Femur (tissue), 1 donor: ENCODE measurements around the gene CELSR2.

Experiments
- DNase-seq: peaks from one replicate; pipeline ENCODE4 v3.0.0-alpha.2; 2017

CELSR2 gene

GRCh38 chr1:109307274-109308021 is 58.1 kb downstream of the CELSR2 start:
- DNase-seq = no peak

DNA sequence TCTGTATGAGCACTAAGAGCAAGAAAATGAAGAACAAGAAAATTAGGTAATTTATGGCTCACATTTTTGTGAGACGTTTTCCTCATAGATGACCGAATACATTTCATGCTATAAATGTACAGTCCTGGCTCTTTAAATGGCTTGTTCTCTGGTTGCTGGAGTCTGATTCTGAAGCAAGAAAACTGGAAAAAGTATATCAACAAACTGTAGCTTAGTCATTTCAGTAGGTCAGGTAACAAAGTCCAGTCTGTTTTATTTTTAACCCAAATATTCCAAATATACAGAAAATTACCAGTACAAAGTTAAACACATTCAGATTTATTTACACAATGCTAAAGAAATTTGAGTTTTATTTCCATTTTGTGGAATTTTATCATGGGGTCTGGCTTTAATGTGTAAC is 60.0 kb downstream of the CELSR2 start:
- DNase-seq = no peak

DNA sequence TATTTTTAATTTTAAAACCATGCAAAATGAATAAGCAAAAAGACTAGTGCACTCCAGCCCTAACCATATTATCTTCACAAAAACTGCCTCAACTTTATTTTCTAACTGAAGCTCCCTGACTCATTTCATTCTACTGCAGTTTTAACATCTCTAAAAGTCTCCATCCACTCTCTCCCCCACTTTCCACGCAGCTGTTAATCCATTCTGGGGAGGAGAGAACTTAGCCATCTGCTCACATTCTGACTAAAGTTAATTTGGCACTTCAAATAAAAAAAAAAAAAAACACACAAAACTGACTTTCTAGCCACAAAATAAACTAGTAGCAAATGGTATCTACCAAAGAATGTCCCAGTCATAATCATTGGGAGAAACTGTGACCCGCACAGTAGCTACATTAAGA is 62.9 kb downstream of the CELSR2 start:
- DNase-seq = no peak

DNA sequence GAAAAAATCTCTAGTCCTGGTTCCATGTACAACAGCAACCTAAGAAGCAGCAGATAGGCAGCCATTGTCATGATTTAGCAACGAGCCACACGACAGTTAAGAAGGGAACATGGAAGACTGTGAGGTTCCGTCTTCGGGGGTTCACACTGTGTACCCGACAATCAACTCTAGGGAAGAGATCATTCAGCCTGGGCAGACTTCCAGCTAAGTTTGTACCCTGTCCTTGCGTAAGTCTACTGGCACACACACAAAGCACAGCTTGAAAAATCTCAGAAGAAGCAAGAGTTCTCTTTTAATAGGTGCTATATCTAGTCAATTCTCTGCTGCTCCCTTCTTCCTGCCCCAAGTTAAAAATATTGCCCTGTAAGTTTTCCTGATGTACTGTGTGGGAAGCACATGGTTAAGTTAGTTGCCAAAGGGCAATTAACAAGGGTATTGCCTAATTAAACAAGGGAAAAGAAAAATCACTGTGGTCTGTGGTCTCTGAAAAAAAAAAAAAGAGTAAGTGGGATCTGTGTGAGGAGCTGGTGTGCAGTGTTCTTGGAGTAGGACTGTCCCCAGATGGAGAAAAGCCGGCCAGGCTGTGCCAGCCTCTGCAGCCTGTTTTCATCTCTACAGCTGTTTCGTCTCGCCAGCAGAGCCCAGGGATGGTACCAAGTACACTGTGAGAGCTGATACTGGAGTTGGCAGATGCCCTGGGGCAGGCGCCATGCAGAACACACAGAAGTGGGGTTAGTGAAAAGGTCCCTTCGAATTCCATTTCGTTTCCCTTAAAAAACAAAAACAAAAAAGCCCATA is 63.8 kb downstream of the CELSR2 start:
- no peak for DNase-seq

GRCh38 chr1:109314795-109315194 is 65.5 kb downstream of the CELSR2 start:
- DNase-seq = no peak

DNA sequence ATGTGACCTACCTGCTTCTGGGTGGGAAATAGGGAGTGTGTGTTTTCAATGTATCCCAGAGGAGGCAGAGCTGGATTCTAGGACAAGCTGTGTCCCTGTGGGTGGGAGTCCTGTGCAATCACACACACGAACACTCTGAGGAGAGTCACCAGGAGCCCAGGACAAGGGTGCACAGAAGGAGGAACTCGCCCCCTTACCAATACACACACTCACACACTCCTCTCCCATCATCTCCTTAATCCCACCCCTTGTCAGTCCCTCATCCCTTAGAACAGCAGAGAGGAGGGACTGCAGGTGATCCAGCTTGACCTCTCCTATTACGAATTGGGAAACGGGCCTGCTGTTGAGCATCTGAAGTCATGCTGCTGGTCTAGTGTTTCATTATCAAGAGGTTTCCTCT is 65.9 kb downstream of the CELSR2 start:
- DNase-seq = no peak

- DNase-seq = no peak
These were observed 67.2 kb downstream of the CELSR2 start for GRCh38 chr1:109316506-109316905.

DNA sequence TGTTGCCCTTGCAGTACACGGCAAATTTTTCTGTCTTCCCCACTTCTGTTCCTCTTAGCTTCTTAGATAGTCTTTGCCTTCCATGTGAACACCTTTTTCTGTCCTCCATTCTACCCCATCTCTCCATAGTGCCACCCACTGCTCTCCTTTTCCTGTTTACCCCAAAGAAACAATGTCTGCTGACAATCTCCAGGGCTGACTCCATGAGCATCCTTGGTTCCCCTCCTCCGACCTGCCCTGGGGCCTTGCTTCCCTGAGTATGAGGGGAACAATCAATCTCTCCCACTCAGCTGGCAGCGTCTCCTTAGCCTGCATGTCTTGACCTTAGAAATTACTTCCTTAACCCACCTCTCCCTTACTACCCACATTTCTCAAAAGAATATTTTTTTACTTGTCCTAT is 69.8 kb downstream of the CELSR2 start:
- no peak for DNase-seq

- no peak for DNase-seq
These were observed 73.6 kb downstream of the CELSR2 start for GRCh38 chr1:109322974-109323373.
